HepG2 (cell line): ENCODE results near the gene ZMAT2. TPM values are rescaled to one million over a fixed set of nuclear protein-coding genes. Genes with fewer than 3 reads are reported as not detected.

Experiments
- FIP1L1 ChIP-seq: fragments of 200-400 bp; formaldehyde crosslinking; IDR thresholded peaks from 2 replicates; pipeline ENCODE4 v1.6.1; 2018; ENCODE audit warnings: low read depth, mild to moderate bottlenecking, low read length, moderate library complexity, borderline replicate concordance; ENCODE audit not compliant: insufficient read depth
- GLI4 ChIP-seq: sonication (generic); formaldehyde crosslinking; IDR thresholded peaks from 2 replicates; pipeline ENCODE4 v1.5.1; 2020; ENCODE audit warnings: missing genetic modification reagents, mild to moderate bottlenecking, moderate library complexity, borderline replicate concordance
- NR2F6 ChIP-seq, 2 experiments: IDR thresholded peaks; 2 replicates each; pipeline ENCODE4 v1.6.1; 2016; ENCODE audit warnings: antibody characterized with exemption in 1 of 2, mild to moderate bottlenecking in 1 of 2
- POLR2A ChIP-seq, 2 experiments: IDR thresholded peaks; 2 replicates each; pipeline ENCODE4 v1.6.1; 2011; ENCODE audit warnings: low read depth in 2 of 2, low read length in 2 of 2, mild to moderate bottlenecking in 1 of 2, moderate library complexity in 1 of 2; ENCODE audit not compliant: insufficient read depth in 1 of 2
- POLR2AphosphoS5 ChIP-seq: IDR thresholded peaks from 2 replicates; pipeline ENCODE4 v1.6.1; 2012; ENCODE audit warnings: low read depth, low read length
- SMAD3 ChIP-seq: sonication (generic); formaldehyde crosslinking; IDR thresholded peaks from 2 replicates; pipeline ENCODE4 v1.4.0; 2020; ENCODE audit warnings: missing genetic modification reagents
- SNAPC2 ChIP-seq: sonication (generic); formaldehyde crosslinking; IDR thresholded peaks from 2 replicates; pipeline ENCODE4 v1.8.1; 2022; ENCODE audit warnings: mild to moderate bottlenecking, missing genetic modification reagents
- SP5 ChIP-seq: IDR thresholded peaks from 2 replicates; pipeline ENCODE4 v1.6.1; 2016; ENCODE audit warnings: low read depth, borderline replicate concordance
- TSC22D2 ChIP-seq: sonication (generic); formaldehyde crosslinking; IDR thresholded peaks from 2 replicates; pipeline ENCODE4 v1.5.1; 2020; ENCODE audit warnings: missing genetic modification reagents, mild to moderate bottlenecking, borderline replicate concordance
- ZSCAN31 ChIP-seq: sonication (generic); formaldehyde crosslinking; IDR thresholded peaks from 2 replicates; pipeline ENCODE4 v1.5.0; 2020; ENCODE audit warnings: low read depth, mild to moderate bottlenecking, missing genetic modification reagents
- polyA plus RNA-seq, 8 experiments: library from polyadenylated mRNA; depleted of rRNA in 3 of 8; stranded (reverse) in 7 of 8; unstranded in 1 of 8; fragments of >200 nt; fragmentation: Illumina TruSeq in 4 of 8; extraction: Trizol in 4 of 8; gene quantifications; 2 replicates each; pipeline versions ENCODE4 v1.2.1 to v1.2.3, GENCODE V29; 2011 to 2016; ENCODE audit warnings: low read depth in 4 of 8, missing spikeins in 1 of 8, mixed read lengths in 1 of 8; ENCODE audit not compliant: insufficient read depth in 1 of 8
- total RNA-seq, 5 experiments: library from RNA; depleted of rRNA; stranded (reverse); fragments of >200 nt; fragmentation: Illumina TruSeq; extraction: Trizol; gene quantifications; 2 replicates each; pipeline ENCODE4 v1.2.3, GENCODE V29; 2016; ENCODE audit warnings: low read depth in 1 of 5
- TF ChIP-seq, protein P1 (sequence below), 2 experiments: sonication (generic) in 1 of 2; formaldehyde crosslinking in 1 of 2; IDR thresholded peaks; 2 replicates each; pipeline versions ENCODE4 v1.4.0 to v1.6.1; 2016 to 2020; ENCODE audit warnings: borderline replicate concordance in 1 of 2, low read depth in 1 of 2, mild to moderate bottlenecking in 1 of 2, missing genetic modification reagents in 1 of 2
- TF ChIP-seq, protein P2 (sequence below), 2 experiments: sonication (generic) in 1 of 2; formaldehyde crosslinking in 1 of 2; IDR thresholded peaks; 2 replicates each; pipeline versions ENCODE4 v1.6.1 to v1.9.0; 2014 to 2022; ENCODE audit warnings: antibody characterized with exemption in 1 of 2, borderline replicate concordance in 1 of 2, inconsistent platforms in 1 of 2, low read depth in 1 of 2, missing genetic modification reagents in 1 of 2
- TF ChIP-seq, protein P3 (sequence below): sonication (generic); formaldehyde crosslinking; IDR thresholded peaks from 2 replicates; pipeline ENCODE4 v1.4.0; 2020; ENCODE audit warnings: missing genetic modification reagents, low read depth, mild to moderate bottlenecking, borderline replicate concordance
- TF ChIP-seq, protein P4 (sequence below), 2 experiments: fragments of 450-650 bp in 1 of 2; sonication (generic) in 1 of 2; formaldehyde crosslinking; IDR thresholded peaks; 2 replicates each; pipeline versions ENCODE4 v1.5.0 to v1.8.0; 2020 to 2022; ENCODE audit warnings: mild to moderate bottlenecking in 1 of 2, missing genetic modification reagents in 1 of 2

Gene ZMAT2
- total and polyA plus RNA-seq, 2 of the 13 experiments (the other 11 are each of a cell fraction or from before 2014, with no cell fraction given), result 35.4 to 92.8 TPM

DNA sequence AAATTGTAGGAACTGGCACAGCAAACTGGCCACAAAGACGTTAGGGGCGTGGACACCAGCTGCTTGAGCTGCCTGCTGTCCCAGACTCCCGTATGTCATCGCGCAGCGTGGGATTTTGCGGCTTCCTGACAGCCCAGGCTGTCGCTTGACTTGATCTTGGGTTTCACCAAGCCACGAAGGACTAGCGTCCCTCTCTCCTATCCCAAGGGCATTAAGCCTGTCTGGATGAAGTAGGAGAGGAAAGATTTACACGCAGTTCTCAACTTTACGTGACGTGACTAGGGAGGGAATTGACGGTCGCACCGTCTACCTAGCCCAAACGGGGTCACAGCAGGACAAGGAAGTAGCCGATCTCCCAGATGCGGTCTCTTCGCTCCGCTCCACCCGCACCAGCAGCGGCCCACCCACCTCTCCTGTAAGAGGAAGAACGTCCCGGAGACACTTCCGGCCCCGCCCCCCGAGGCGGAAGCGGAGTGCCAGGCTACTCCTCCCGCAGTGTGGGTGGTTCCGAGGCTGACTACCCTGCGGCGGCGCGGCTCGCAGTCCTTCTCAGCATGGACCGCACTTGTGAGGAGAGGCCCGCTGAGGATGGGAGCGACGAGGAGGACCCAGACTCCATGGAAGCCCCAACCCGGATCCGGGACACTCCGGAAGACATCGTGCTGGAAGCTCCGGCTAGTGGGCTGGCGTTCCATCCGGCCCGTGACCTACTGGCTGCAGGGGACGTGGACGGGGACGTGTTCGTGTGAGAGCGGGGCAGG lies 35.7 kb upstream of the ZMAT2 start, which contains the start of gene WDR55 (continued):
- TF ChIP-seq, protein P1, sequence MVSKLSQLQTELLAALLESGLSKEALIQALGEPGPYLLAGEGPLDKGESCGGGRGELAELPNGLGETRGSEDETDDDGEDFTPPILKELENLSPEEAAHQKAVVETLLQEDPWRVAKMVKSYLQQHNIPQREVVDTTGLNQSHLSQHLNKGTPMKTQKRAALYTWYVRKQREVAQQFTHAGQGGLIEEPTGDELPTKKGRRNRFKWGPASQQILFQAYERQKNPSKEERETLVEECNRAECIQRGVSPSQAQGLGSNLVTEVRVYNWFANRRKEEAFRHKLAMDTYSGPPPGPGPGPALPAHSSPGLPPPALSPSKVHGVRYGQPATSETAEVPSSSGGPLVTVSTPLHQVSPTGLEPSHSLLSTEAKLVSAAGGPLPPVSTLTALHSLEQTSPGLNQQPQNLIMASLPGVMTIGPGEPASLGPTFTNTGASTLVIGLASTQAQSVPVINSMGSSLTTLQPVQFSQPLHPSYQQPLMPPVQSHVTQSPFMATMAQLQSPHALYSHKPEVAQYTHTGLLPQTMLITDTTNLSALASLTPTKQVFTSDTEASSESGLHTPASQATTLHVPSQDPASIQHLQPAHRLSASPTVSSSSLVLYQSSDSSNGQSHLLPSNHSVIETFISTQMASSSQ (IDR thresholded peaks at IDR 0.05; ENCODE audit: low read depth), result no peak
- TF ChIP-seq, protein P1 (CRISPR knock-in tag; IDR thresholded peaks at IDR 0.05; ENCODE audit: borderline replicate concordance), result peak; percentile 61
- TF ChIP-seq NR2F6 (IDR thresholded peaks at IDR 0.05) (0 out of 2 replicates have a peak, but pooled peaks have one; percentile 11), NR2F6 (CRISPR knock-in tag; IDR thresholded peaks at IDR 0.05) (peak; percentile 49; the same call in 1 of the 2 replicates), SMAD3 (peak; percentile 62; the same call in 1 of the 2 replicates), POLR2AphosphoS5 (peak; percentile 92), POLR2A (IDR thresholded peaks at IDR 0.05; ENCODE audit: insufficient read depth in 1 of 2, low read depth in 2 of 2, low read length in 2 of 2) (peak; percentile 81 to 97), TSC22D2 (CRISPR knock-in tag) (peak; percentile 68; the same call in 1 of the 2 replicates), SP5 (peak; percentile 71), SNAPC2 (CRISPR knock-in tag) (no peak; the same call in 1 of the 2 replicates), ZSCAN31 (peak; percentile 59), FIP1L1 (no peak), GLI4 (CRISPR knock-in tag) (no peak)
- TF ChIP-seq, protein P2, sequence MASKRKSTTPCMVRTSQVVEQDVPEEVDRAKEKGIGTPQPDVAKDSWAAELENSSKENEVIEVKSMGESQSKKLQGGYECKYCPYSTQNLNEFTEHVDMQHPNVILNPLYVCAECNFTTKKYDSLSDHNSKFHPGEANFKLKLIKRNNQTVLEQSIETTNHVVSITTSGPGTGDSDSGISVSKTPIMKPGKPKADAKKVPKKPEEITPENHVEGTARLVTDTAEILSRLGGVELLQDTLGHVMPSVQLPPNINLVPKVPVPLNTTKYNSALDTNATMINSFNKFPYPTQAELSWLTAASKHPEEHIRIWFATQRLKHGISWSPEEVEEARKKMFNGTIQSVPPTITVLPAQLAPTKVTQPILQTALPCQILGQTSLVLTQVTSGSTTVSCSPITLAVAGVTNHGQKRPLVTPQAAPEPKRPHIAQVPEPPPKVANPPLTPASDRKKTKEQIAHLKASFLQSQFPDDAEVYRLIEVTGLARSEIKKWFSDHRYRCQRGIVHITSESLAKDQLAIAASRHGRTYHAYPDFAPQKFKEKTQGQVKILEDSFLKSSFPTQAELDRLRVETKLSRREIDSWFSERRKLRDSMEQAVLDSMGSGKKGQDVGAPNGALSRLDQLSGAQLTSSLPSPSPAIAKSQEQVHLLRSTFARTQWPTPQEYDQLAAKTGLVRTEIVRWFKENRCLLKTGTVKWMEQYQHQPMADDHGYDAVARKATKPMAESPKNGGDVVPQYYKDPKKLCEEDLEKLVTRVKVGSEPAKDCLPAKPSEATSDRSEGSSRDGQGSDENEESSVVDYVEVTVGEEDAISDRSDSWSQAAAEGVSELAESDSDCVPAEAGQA (IDR thresholded peaks at IDR 0.05; ENCODE audit: low read depth), result peak; percentile 43; the same call in 1 of the 2 replicates
- TF ChIP-seq, protein P2 (CRISPR knock-in tag; IDR thresholded peaks at IDR 0.05; ENCODE audit: borderline replicate concordance), result no peak
- TF ChIP-seq, protein P3, sequence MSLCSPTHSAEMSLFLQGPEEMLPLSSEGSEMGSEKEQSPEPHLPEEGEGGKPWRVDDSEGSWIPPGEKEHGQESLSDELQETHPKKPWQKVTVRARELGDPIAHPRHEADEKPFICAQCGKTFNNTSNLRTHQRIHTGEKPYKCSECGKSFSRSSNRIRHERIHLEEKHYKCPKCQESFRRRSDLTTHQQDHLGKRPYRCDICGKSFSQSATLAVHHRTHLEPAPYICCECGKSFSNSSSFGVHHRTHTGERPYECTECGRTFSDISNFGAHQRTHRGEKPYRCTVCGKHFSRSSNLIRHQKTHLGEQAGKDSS (CRISPR knock-in tag), result no peak; the same call in 1 of the 2 replicates
- TF ChIP-seq, protein P4, sequence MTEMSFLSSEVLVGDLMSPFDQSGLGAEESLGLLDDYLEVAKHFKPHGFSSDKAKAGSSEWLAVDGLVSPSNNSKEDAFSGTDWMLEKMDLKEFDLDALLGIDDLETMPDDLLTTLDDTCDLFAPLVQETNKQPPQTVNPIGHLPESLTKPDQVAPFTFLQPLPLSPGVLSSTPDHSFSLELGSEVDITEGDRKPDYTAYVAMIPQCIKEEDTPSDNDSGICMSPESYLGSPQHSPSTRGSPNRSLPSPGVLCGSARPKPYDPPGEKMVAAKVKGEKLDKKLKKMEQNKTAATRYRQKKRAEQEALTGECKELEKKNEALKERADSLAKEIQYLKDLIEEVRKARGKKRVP (CRISPR knock-in tag; IDR thresholded peaks at IDR 0.05), result 0 out of 4 replicates have a peak, but pooled peaks of 1 of the 2 experiments have one; percentile 52
